Keratinocyte (primary cell): ENCODE data around the gene C16orf92.

ENCODE experiments used
- EZH2 ChIP-seq: IDR thresholded peaks from one replicate; pipeline ENCODE4 v1.6.1; 2012; ENCODE audit warnings: inconsistent platforms, mild to moderate bottlenecking, low read length, moderate library complexity
- TF ChIP-seq, protein P1 (sequence below), 3 experiments: IDR thresholded peaks in 1 of 3; conservative IDR thresholded peaks in 1 of 3; optimal IDR thresholded peaks in 1 of 3; 2 replicates in 2 of 3; 3 replicates in 1 of 3; pipeline versions ENCODE3 to v1.5.1; 2011; ENCODE audit warnings: low read length in 3 of 3, mild to moderate bottlenecking in 3 of 3, moderate library complexity in 2 of 3, control low read depth in 1 of 3, inconsistent platforms in 1 of 3; ENCODE audit not compliant: insufficient read depth in 2 of 3; ENCODE audit errors: extremely low read depth in 1 of 3

DNA sequence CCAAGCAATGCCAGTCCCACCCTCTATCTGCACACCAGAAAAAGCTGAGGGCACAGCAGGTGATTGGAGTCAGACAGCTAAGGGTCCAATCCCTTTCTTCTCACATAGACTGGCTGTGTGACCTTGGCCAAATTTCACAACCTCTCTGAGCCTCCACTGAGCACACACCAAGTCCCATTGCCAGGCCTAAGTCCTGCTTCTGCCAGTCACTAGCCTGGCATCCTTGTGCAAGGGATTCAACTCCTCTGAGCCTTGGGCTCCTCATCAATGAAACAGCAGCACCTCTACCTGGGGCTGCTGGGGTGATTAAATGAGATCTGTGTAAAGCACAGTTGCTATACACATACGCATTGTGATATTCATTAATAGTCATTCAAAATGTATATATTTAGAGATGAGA lies 23.6 kb downstream of the C16orf92 start:
- TF ChIP-seq, protein P1, sequence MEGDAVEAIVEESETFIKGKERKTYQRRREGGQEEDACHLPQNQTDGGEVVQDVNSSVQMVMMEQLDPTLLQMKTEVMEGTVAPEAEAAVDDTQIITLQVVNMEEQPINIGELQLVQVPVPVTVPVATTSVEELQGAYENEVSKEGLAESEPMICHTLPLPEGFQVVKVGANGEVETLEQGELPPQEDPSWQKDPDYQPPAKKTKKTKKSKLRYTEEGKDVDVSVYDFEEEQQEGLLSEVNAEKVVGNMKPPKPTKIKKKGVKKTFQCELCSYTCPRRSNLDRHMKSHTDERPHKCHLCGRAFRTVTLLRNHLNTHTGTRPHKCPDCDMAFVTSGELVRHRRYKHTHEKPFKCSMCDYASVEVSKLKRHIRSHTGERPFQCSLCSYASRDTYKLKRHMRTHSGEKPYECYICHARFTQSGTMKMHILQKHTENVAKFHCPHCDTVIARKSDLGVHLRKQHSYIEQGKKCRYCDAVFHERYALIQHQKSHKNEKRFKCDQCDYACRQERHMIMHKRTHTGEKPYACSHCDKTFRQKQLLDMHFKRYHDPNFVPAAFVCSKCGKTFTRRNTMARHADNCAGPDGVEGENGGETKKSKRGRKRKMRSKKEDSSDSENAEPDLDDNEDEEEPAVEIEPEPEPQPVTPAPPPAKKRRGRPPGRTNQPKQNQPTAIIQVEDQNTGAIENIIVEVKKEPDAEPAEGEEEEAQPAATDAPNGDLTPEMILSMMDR (optimal IDR thresholded peaks at IDR 0.05 in 1 of 3, IDR thresholded peaks at IDR 0.05 in 1 of 3, conservative IDR thresholded peaks at IDR 0.05 in 1 of 3; ENCODE audit: extremely low read depth in 1 of 3, insufficient read depth in 2 of 3, low read length in 3 of 3): no peak
- no peak for TF ChIP-seq EZH2
